H1 (cell line): ENCODE measurements around the gene SNX24. TPM values are rescaled to one million over a fixed set of nuclear protein-coding genes. Genes with fewer than 3 reads are reported as not detected.

Experiments used
- CTCF ChIA-PET: fragments of 300-600 bp; sonication (Branson Sonifier 250); formaldehyde crosslinking; loops from one replicate; lab custom pipeline; 2021; ENCODE audit not compliant: partially characterized antibody; lab: Charles Lee
- POLR2A ChIA-PET: fragments of 300-600 bp; sonication (Branson Sonifier 250); formaldehyde crosslinking; loops from one replicate; lab custom pipeline; 2021; ENCODE audit warnings: inconsistent platforms; ENCODE audit not compliant: partially characterized antibody; lab: Charles Lee
- DNase-seq, 2 experiments: peaks; one replicate each; pipeline versions ENCODE4 v3.0.0 to v3.0.0-alpha.2; 2010 to 2022; ENCODE audit warnings: low spot score in 2 of 2, low read depth in 1 of 2, mixed read lengths in 1 of 2
- FAIRE-seq: peaks from 2 replicates; lab custom pipeline; 2011; peaks lifted over from hg19 to GRCh38; lab: Jason Lieb, UNC
- H2AFZ ChIP-seq: 2 replicates; pipeline ENCODE4 v1.8.1; 2012; ENCODE audit warnings: low read length, inconsistent platforms
- H2AK5ac ChIP-seq: 2 replicates; pipeline ENCODE4 v1.6.1; 2013; ENCODE audit warnings: low read depth, low read length
- H2BK120ac ChIP-seq: replicated peaks from 2 replicates; pipeline ENCODE3; 2013; ENCODE audit warnings: low read depth, low read length, inconsistent platforms
- H2BK12ac ChIP-seq: 2 replicates; pipeline ENCODE4 v1.6.1; 2013; ENCODE audit warnings: low read depth, low read length
- H2BK15ac ChIP-seq: 2 replicates; pipeline ENCODE4 v1.6.1; 2013; ENCODE audit warnings: low read length
- H2BK20ac ChIP-seq: 2 replicates; pipeline ENCODE4 v1.6.1; 2013; ENCODE audit warnings: low read length
- H2BK5ac ChIP-seq: 2 replicates; pipeline ENCODE4 v1.6.1; 2013; ENCODE audit warnings: low read depth, low read length
- H3K14ac ChIP-seq: 2 replicates; pipeline ENCODE4 v1.6.1; 2013; ENCODE audit warnings: inconsistent platforms; ENCODE audit not compliant: insufficient read length
- H3K18ac ChIP-seq: 2 replicates; pipeline ENCODE4 v1.6.1; 2013; ENCODE audit warnings: low read length; ENCODE audit errors: extremely low read depth
- H3K23ac ChIP-seq: 2 replicates; pipeline ENCODE4 v1.6.1; 2013; ENCODE audit warnings: inconsistent platforms; ENCODE audit not compliant: insufficient read length
- H3K23me2 ChIP-seq: 2 replicates; pipeline ENCODE4 v1.6.1; 2013; ENCODE audit warnings: low read depth, low read length
- H3K27ac ChIP-seq: 2 replicates; pipeline ENCODE4 v1.6.1; 2011; ENCODE audit warnings: low read depth, low read length, inconsistent platforms
- H3K27me3 ChIP-seq, 4 experiments: replicated peaks in 1 of 4; 1 replicate in 1 of 4; 2 replicates in 3 of 4; pipeline versions ENCODE4 v1.6.1 to v1.8.1; 2011 to 2013; ENCODE audit warnings: low read length in 3 of 4, mild to moderate bottlenecking in 3 of 4, inconsistent platforms in 2 of 4, mixed read lengths in 2 of 4, moderate library complexity in 1 of 4; ENCODE audit not compliant: control insufficient read depth in 3 of 4, insufficient read depth in 3 of 4; ENCODE audit errors: extremely low read depth in 1 of 4
- H3K36me3 ChIP-seq, 4 experiments: 2 replicates each; pipeline versions ENCODE4 v1.6.1 to v1.8.1; 2011 to 2013; ENCODE audit warnings: mild to moderate bottlenecking in 4 of 4, low read length in 3 of 4, moderate library complexity in 2 of 4, control low read depth in 1 of 4, inconsistent platforms in 1 of 4; ENCODE audit not compliant: insufficient read depth in 4 of 4, control insufficient read depth in 2 of 4
- H3K4ac ChIP-seq: replicated peaks from 2 replicates; pipeline ENCODE3; 2013; ENCODE audit warnings: low read length, low read depth, mixed read lengths, inconsistent platforms; ENCODE audit not compliant: insufficient read length
- H3K4me1 ChIP-seq, 4 experiments: replicated peaks in 1 of 4; 1 replicate in 1 of 4; 2 replicates in 3 of 4; pipeline versions ENCODE4 v1.6.1 to v1.8.1; 2011 to 2013; ENCODE audit warnings: low read length in 3 of 4, inconsistent platforms in 2 of 4, mixed read lengths in 1 of 4; ENCODE audit not compliant: insufficient read depth in 4 of 4, control insufficient read depth in 3 of 4
- H3K4me2 ChIP-seq, 2 experiments: 2 replicates each; pipeline versions ENCODE4 v1.6.1 to v1.8.1; 2011 to 2013; ENCODE audit warnings: low read depth in 2 of 2, low read length in 2 of 2, control low read depth in 1 of 2, inconsistent platforms in 1 of 2, mild to moderate bottlenecking in 1 of 2; ENCODE audit not compliant: insufficient read depth in 1 of 2
- H3K4me3 ChIP-seq, 4 experiments: fragments of 200-600, 300-600 bp in 1 of 4; sonication (generic), shearing (Covaris generic), sonication (Bioruptor Twin) in 1 of 4; 2 replicates each; pipeline versions ENCODE4 v1.5.1 to v1.8.1; 2011 to 2016; ENCODE audit warnings: low read length in 4 of 4, low read depth in 3 of 4, control low read depth in 2 of 4, inconsistent platforms in 2 of 4, mild to moderate bottlenecking in 2 of 4, mixed read lengths in 1 of 4, moderate library complexity in 1 of 4; ENCODE audit not compliant: insufficient read depth in 2 of 4; ENCODE audit errors: extremely low read depth in 1 of 4
- H3K56ac ChIP-seq: replicated peaks from 2 replicates; pipeline ENCODE3; 2013; ENCODE audit warnings: low read depth, mild to moderate bottlenecking, mixed read lengths, low read length, inconsistent platforms; ENCODE audit not compliant: insufficient read length
- H3K79me1 ChIP-seq: 2 replicates; pipeline ENCODE4 v1.6.1; 2013; ENCODE audit warnings: low read depth, low read length, control low read depth
- H3K79me2 ChIP-seq, 2 experiments: 2 replicates each; pipeline versions ENCODE4 v1.6.1 to v1.8.1; 2012 to 2013; ENCODE audit warnings: low read length in 2 of 2, mild to moderate bottlenecking in 2 of 2, inconsistent platforms in 1 of 2; ENCODE audit not compliant: insufficient read depth in 2 of 2, control insufficient read depth in 1 of 2
- H3K9ac ChIP-seq, 4 experiments: replicated peaks in 1 of 4; 1 replicate in 1 of 4; 2 replicates in 3 of 4; pipeline versions ENCODE4 v1.6.1 to v1.8.1; 2011 to 2013; ENCODE audit warnings: low read depth in 3 of 4, low read length in 3 of 4, control low read depth in 2 of 4, mild to moderate bottlenecking in 2 of 4, moderate library complexity in 2 of 4, inconsistent platforms in 1 of 4; ENCODE audit errors: extremely low read depth in 1 of 4
- H3K9me3 ChIP-seq, 2 experiments: 2 replicates each; pipeline versions ENCODE4 v1.6.1 to v1.8.1; 2012 to 2013; ENCODE audit warnings: mild to moderate bottlenecking in 2 of 2, moderate library complexity in 2 of 2, control low read depth in 1 of 2, inconsistent platforms in 1 of 2, low read depth in 1 of 2, low read length in 1 of 2, mixed read lengths in 1 of 2; ENCODE audit not compliant: insufficient read depth in 2 of 2
- H4K20me1 ChIP-seq, 2 experiments: replicated peaks in 1 of 2; 2 replicates each; pipeline versions ENCODE3 to v1.8.1; 2011 to 2013; ENCODE audit warnings: inconsistent platforms in 2 of 2, low read length in 2 of 2, mild to moderate bottlenecking in 1 of 2; ENCODE audit not compliant: insufficient read depth in 2 of 2, control insufficient read depth in 1 of 2
- H4K5ac ChIP-seq: 2 replicates; pipeline ENCODE4 v1.6.1; 2013; ENCODE audit warnings: low read length, low read depth, mixed read lengths, inconsistent platforms; ENCODE audit not compliant: insufficient read length
- H4K8ac ChIP-seq: 2 replicates; pipeline ENCODE4 v1.8.0; 2013; ENCODE audit warnings: mild to moderate bottlenecking, moderate library complexity, low read length, inconsistent platforms; ENCODE audit not compliant: insufficient read depth; ENCODE audit errors: extremely low read depth
- H4K91ac ChIP-seq: replicated peaks from 2 replicates; pipeline ENCODE3; 2013; ENCODE audit warnings: low read length, mixed read lengths, inconsistent platforms; ENCODE audit not compliant: insufficient read length
- ASH2L ChIP-seq: fragments of 200-600, 300-600 bp; sonication (generic); IDR thresholded peaks from one replicate; pipeline ENCODE4 v1.7.1; 2017; ENCODE audit warnings: low read length
- BRCA1 ChIP-seq: IDR thresholded peaks from 2 replicates; pipeline ENCODE4 v1.6.1; 2012; ENCODE audit warnings: low read depth, low read length, improper control_type of control experiment
- CEBPB ChIP-seq: IDR thresholded peaks from 2 replicates; pipeline ENCODE4 v1.6.1; 2012; ENCODE audit warnings: low read depth, low read length
- POLR2A ChIP-seq, 2 experiments: IDR thresholded peaks; 1 replicate in 1 of 2; 2 replicates in 1 of 2; pipeline ENCODE4 v1.6.1; 2011; ENCODE audit warnings: low read depth in 2 of 2, low read length in 2 of 2, mild to moderate bottlenecking in 2 of 2; ENCODE audit errors: control extremely low read depth in 1 of 2
- RAD21 ChIP-seq, 2 experiments: IDR thresholded peaks in 1 of 2; conservative IDR thresholded peaks in 1 of 2; 2 replicates each; pipeline ENCODE4 v1.6.1; 2011; ENCODE audit warnings: low read depth in 2 of 2, low read length in 2 of 2, improper control_type of control experiment in 1 of 2, inconsistent platforms in 1 of 2, mild to moderate bottlenecking in 1 of 2, moderate library complexity in 1 of 2
- RNF2 ChIP-seq: fragments of 200-900, 300-1000 bp; sonication (generic); IDR thresholded peaks from 2 replicates; pipeline ENCODE4 v1.7.1; 2016; ENCODE audit warnings: borderline replicate concordance, low read depth, mild to moderate bottlenecking, antibody characterized with exemption, low read length; ENCODE audit not compliant: poor library complexity, severe bottlenecking; ENCODE audit errors: missing control alignments
- RXRA ChIP-seq: IDR thresholded peaks from 2 replicates; pipeline ENCODE4 v1.6.1; 2011; ENCODE audit warnings: low read depth, mild to moderate bottlenecking, low read length, moderate library complexity; ENCODE audit not compliant: insufficient read depth
- SIX5 ChIP-seq: IDR thresholded peaks from 2 replicates; pipeline ENCODE4 v1.6.1; 2011; ENCODE audit warnings: mild to moderate bottlenecking, low read depth, low read length
- SUZ12 ChIP-seq: fragments of 200-600 bp; sonication (generic); IDR thresholded peaks from 2 replicates; pipeline ENCODE4 v1.6.1; 2012; ENCODE audit warnings: mild to moderate bottlenecking, inconsistent platforms, low read length, moderate library complexity, mixed read lengths
- TAF1 ChIP-seq: IDR thresholded peaks from 2 replicates; pipeline ENCODE4 v1.6.1; 2011; ENCODE audit warnings: mild to moderate bottlenecking, low read depth, low read length
- WGBS, 2 experiments: shearing (Covaris generic) in 1 of 2; methylation state at CpG; one replicate each; pipeline versions ENCODE4 v1.1.6 to v1.1.7; 2013 to 2015; ENCODE audit warnings: low lambda C conversion rate in 2 of 2, mixed read lengths in 2 of 2, inconsistent platforms in 1 of 2, low coverage in 1 of 2, missing lambda C conversion rate in 1 of 2; ENCODE audit not compliant: insufficient replicate concordance in 2 of 2, insufficient coverage in 1 of 2, insufficient read length in 1 of 2; ENCODE audit errors: extremely low coverage in 1 of 2, missing lambda C conversion rate in 1 of 2; 5-methylcytosine and 5-hydroxymethylcytosine counted together
- polyA plus RNA-seq, 7 experiments: library from polyadenylated mRNA; depleted of rRNA in 3 of 7; stranded (reverse) in 5 of 7; unstranded in 2 of 7; fragments of >200 nt in 5 of 7; fragments of 200-250 nt in 2 of 7; gene quantifications; 1 replicate in 5 of 7; 2 replicates in 1 of 7; 4 replicates in 1 of 7; pipeline versions ENCODE4 v1.2.1 to v1.2.3, GENCODE V29; 2011 to 2013; ENCODE audit warnings: missing spikeins in 2 of 7, mixed read lengths in 2 of 7
- total RNA-seq: library from RNA; stranded (reverse); fragmentation: NEBNext Ultra II Directional; extraction: Animal tissue kit (Norgen Biotek cat#: 25700); gene quantifications from 2 replicates; pipeline ENCODE4 v1.2.1, GENCODE V29; 2021

SNX24 gene
- total and polyA plus RNA-seq, 2 of the 8 experiments (the other 6 are each of a cell fraction or from before 2014, with no cell fraction given) = 7.3 to 14.3 TPM

DNA sequence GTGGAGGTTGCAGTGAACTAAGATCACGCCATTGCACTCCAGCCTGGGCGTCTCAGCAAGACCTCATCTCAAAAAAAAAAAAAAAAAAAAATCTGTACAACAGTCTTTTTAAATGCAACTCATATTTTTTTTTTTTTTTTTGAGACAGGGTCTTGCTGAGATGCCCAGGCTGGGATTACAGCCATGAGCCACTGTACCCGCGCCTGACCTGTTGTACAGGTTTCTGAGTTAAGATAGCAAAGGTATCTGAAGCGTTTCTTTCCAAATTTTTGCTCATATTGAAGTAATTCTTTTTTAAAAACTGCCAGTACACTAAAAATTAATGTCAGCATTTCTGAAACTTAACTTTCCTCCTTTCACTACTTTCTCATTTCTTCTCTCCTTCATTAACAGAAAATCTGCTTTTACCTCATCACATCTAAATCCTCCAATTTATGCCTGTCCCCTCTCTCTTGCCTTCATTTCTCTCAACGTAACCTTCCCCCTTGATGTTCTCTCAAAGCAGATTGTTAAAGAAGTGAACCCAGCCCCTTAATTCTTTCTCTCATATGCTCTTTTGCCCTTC lies 3.3 kb upstream of the SNX24 start:
- Histone ChIP-seq H4K8ac (no peak overlapping the region), H3K23me2 (peaks cover 4% of the 10 kb centered on the region), H2AK5ac (no peak overlapping the region), H3K4me3 (no peak overlapping the region), H2BK20ac (no peak overlapping the region), H3K56ac (no peak overlapping the region), H3K27ac (no peak overlapping the region), H2BK5ac (no peak overlapping the region), H2BK15ac (no peak overlapping the region), H3K14ac (no peak overlapping the region), H3K79me2 (0 out of 4 replicates have a peak, but pooled peaks cover 0 to 3% of the 10 kb centered on the region in 2 experiments), H3K36me3 (no peaks in the 10 kb centered on the region), H3K9ac (no peak overlapping the region), H3K23ac (no peak overlapping the region), H4K5ac (no peak overlapping the region), H3K9me3 (no peaks in the 10 kb centered on the region), H3K4me2 (no peak overlapping the region), H3K27me3 (peaks cover 0 to 6% (median 5%) of the 10 kb centered on the region in 4 experiments; a peak in 4 of 7 replicates), H4K91ac (no peak overlapping the region), H2BK12ac (no peak overlapping the region), H3K18ac (no peak overlapping the region), H2AFZ (no peak overlapping the region), H3K4ac (no peak overlapping the region), H3K79me1 (no peaks in the 10 kb centered on the region), H3K4me1 (peaks cover 0 to 10% (median 3%) of the 10 kb centered on the region in 4 experiments; a peak in 4 of 7 replicates), H4K20me1 (no peaks in the 10 kb centered on the region), H2BK120ac (no peak overlapping the region)
- POLR2A ChIA-PET = no interaction called here
- 85% methylated on average over 6 of the region's 6 CpGs; no CpG with 5 or more reads in 1 of the 2 experiments for WGBS, 2 experiments
- FAIRE-seq (no peak), DNase-seq (no peak)
- CTCF ChIA-PET = no interaction called here
- no peak for TF ChIP-seq ASH2L
- no peak for TF ChIP-seq RNF2
- TF ChIP-seq RXRA = no peak
- no peak for TF ChIP-seq BRCA1
- no peak for TF ChIP-seq CEBPB
- TF ChIP-seq RAD21 (IDR thresholded peaks at IDR 0.05 in 1 of 2, conservative IDR thresholded peaks at IDR 0.05 in 1 of 2; ENCODE audit: low read depth in 2 of 2, low read length in 2 of 2) = no peak
- no peak for TF ChIP-seq POLR2A (IDR thresholded peaks at IDR 0.05; ENCODE audit: control extremely low read depth in 1 of 2, low read depth in 2 of 2, low read length in 2 of 2)
- TF ChIP-seq SIX5 = no peak
- TF ChIP-seq TAF1 = no peak
- no peak for TF ChIP-seq SUZ12
